Measurements from ENCODE around the gene GATA6.
A peak's percentile ranks its signal among the peaks of the same experiment; 100 is the strongest.

GATA6 gene

DNA sequence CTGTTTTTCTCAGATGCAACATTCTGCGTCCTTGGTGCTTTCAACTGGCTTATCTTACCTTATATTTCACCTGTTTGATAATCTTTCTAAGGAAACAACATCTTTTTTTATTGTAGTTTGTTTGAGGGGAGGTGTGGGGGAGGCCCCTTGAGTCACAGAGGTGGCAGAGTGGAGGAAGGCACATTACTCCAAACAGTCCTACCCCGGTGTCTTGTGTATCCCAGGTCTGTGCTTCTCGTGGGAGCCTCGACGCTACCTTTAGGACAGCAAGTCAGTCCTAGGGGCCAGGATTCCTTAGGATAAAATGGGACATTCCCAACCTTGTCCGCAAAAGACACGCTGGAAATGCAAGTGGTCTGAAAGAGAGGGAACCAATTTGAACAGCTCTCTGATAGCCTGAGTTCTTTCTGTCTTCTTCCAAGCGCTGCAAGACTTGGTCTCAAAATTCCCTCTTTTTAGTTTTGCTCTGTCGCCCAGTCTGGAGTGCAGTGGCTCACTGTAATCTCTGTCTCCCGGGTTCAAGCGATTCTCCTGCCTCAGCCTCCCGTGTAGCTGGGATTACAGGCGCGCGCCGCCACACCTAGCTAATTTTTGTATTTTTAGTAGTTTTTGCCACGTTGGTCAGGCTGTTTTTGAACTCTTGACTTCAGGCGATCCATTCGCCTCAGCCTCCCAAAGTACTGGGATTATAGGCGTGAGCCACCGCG is 4.0 kb downstream of the GATA6 start:
- H3K36me3 ChIP-seq (ENCODE audit: control insufficient read depth, insufficient read depth, low read length) = no peaks in the 10 kb centered on the region
- H3K4me3 ChIP-seq (ENCODE audit: insufficient read depth, low read depth, low read length) = no peak overlapping the region
- H3K27ac ChIP-seq (ENCODE audit: insufficient read depth, low read depth, low read length, poor library complexity, severe bottlenecking) = no peak overlapping the region
- H3K4me1 ChIP-seq (ENCODE audit: control insufficient read depth, insufficient read depth, low read length) = peaks cover 9% of the 10 kb centered on the region
- H3K9me3 ChIP-seq (ENCODE audit: control insufficient read depth, low read length) = no peaks in the 10 kb centered on the region
- peaks cover 100% of the 10 kb centered on the region for H3K27me3 ChIP-seq (ENCODE audit: control insufficient read depth, insufficient read depth, low read length, poor library complexity, severe bottlenecking)
- 18 to 20% methylated on average over 22 of the region's 22 CpGs for WGBS, 2 experiments

DNA sequence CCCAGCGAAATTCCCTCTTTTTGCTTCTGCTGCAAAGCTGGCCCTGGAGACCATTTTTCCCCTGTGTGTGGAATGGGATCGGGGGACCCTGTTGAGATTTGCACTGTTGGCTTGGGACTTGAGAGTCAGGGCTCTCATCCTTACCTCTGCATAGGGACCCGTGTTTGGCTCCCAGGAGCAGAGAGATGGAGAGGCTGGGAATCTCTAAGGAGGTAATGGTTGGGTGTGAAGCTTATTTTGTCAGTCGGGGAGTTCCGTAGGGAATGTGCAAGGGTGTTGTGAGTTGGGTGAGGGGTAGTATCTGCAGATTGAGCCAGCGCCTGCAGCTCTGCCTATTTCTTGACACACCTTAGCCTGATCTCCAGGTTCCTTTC is 4.5 kb downstream of the GATA6 start:
- peaks cover 6% of the 10 kb centered on the region for H3K4me1 ChIP-seq (ENCODE audit: control insufficient read depth, insufficient read depth, low read length)
- 8 to 13% methylated on average over 6 of the region's 6 CpGs for WGBS, 2 experiments
- H3K27ac ChIP-seq (ENCODE audit: insufficient read depth, low read depth, low read length, poor library complexity, severe bottlenecking) = no peak overlapping the region
- H3K36me3 ChIP-seq (ENCODE audit: control insufficient read depth, insufficient read depth, low read length) = no peaks in the 10 kb centered on the region
- H3K4me3 ChIP-seq (ENCODE audit: insufficient read depth, low read depth, low read length) = no peak overlapping the region
- H3K27me3 ChIP-seq (ENCODE audit: control insufficient read depth, insufficient read depth, low read length, poor library complexity, severe bottlenecking) = peaks cover 100% of the 10 kb centered on the region
- H3K9me3 ChIP-seq (ENCODE audit: control insufficient read depth, low read length) = no peaks in the 10 kb centered on the region

DNA sequence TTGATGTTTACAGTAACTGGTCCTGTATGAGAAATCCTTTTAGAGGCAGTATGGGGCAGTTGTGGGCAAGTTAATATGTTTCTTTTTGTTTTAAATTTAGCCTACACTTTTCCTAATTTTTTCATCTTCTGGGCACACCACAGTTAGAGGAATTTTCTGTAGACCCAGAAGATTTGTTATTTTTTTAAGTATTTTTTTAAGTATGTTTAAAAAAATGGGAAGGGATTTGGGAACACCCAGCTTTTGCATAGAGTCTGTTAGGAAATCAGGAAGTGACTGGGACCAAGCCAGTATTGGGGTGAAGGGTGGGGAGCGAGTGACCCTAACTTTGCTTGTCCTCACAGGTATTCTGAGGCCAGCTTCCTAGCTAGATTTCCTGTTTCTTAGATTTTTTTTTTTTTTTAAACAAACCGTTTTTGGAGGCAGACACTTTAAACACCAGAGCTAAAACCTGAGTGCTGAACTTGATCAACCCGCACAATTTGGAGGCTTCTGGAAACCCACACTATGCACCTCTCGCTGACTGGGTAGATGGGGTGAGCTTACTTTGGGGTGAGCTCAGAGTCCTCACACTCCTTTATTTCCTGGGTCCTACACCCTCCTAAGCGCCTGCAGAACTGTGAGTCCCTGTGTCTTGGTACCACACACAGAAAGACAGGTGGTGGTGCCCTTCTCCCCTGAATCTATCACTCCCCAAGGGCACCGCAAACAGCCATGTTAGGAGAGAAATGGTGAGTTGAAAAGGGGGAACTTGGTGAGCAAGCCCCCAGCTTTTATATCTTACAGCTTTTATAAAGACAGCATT is 5.2 kb downstream of the GATA6 start:
- no peak overlapping the region for H3K4me3 ChIP-seq (ENCODE audit: insufficient read depth, low read depth, low read length)
- WGBS, 2 experiments = 19% methylated on average over 5 to 6 of the region's 6 CpGs

DNA sequence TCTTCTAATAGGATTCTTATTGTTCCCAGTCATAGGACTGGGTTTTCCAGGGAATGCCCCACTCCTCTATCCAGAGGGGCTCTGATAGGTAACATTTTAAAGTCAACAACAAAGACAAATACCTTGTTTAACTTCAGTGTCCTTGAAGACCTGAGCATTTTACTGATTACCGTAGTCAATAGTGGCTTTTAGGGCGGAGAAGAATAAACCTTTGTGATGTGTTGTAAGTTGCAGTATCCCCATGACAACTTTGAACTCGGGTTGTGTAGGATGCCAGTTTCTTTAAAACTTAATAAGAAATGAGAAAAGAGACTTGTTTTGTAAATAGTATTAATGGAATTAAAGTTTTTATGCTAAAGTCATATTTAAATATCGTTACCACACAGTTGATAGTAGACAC is 6.0 kb downstream of the GATA6 start:
- Histone ChIP-seq H3K4me1 (ENCODE audit: control insufficient read depth, insufficient read depth, low read length) (peaks cover 2% of the 10 kb centered on the region), H3K9me3 (ENCODE audit: control insufficient read depth, low read length) (no peaks in the 10 kb centered on the region), H3K36me3 (ENCODE audit: control insufficient read depth, insufficient read depth, low read length) (no peaks in the 10 kb centered on the region), H3K27me3 (ENCODE audit: control insufficient read depth, insufficient read depth, low read length, poor library complexity, severe bottlenecking) (peaks cover 100% of the 10 kb centered on the region), H3K27ac (ENCODE audit: insufficient read depth, low read depth, low read length, poor library complexity, severe bottlenecking) (no peak overlapping the region), H3K4me3 (ENCODE audit: insufficient read depth, low read depth, low read length) (no peak overlapping the region)
- WGBS, 2 experiments = 20 to 26% methylated on average over 3 of the region's 4 CpGs

More for the DNA sequence above, 5.2 kb downstream of the GATA6 start:
- Histone ChIP-seq H3K9me3 (ENCODE audit: control insufficient read depth, low read length) (no peaks in the 10 kb centered on the region), H3K27ac (ENCODE audit: insufficient read depth, low read depth, low read length, poor library complexity, severe bottlenecking) (no peak overlapping the region), H3K36me3 (ENCODE audit: control insufficient read depth, insufficient read depth, low read length) (no peaks in the 10 kb centered on the region), H3K4me1 (ENCODE audit: control insufficient read depth, insufficient read depth, low read length) (peaks cover 6% of the 10 kb centered on the region), H3K27me3 (ENCODE audit: control insufficient read depth, insufficient read depth, low read length, poor library complexity, severe bottlenecking) (peaks cover 100% of the 10 kb centered on the region)

DNA sequence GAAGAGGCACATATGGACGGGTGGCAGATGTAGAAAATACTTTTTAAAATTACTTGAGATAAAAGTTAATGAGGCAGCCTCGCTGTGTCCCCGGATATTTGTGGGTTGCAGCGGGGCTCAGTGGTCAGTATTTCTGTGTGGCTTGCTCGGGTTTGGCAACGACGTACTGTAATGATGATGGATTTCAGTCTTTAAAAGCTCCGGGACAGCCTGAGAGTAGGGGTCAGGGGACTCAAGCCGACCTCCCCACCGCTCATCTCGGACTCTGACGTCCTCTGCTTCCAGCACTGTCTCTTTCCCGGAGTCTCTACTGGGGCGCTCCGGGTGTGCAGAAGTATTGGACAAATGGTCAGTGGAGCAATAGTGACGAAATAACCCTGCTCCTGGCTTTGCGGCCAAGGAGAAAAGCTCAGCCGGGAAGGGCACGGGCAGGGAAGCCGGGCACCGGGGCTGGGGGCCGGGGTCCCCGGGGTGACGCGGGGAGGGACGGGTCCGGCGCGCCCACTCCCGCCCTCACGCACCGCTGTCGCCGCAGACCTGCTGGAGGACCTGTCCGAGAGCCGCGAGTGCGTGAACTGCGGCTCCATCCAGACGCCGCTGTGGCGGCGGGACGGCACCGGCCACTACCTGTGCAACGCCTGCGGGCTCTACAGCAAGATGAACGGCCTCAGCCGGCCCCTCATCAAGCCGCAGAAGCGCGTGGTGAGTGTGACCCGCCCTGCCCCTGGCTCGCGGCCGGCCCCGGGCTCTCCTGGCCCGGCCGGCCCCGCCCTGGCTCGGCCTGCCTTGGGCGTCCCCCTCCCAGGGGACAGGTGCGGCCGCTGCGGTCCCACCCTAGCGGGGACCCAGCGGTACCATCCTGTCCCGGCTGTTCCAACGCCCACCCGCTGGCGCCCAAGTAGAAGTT is 7.3 kb downstream of the GATA6 start:
- Histone ChIP-seq H3K36me3 (ENCODE audit: control insufficient read depth, insufficient read depth, low read length) (no peaks in the 10 kb centered on the region), H3K27ac (ENCODE audit: insufficient read depth, low read depth, low read length, poor library complexity, severe bottlenecking) (no peak overlapping the region), H3K4me1 (ENCODE audit: control insufficient read depth, insufficient read depth, low read length) (no peaks in the 10 kb centered on the region), H3K9me3 (ENCODE audit: control insufficient read depth, low read length) (no peaks in the 10 kb centered on the region), H3K4me3 (ENCODE audit: insufficient read depth, low read depth, low read length) (peak overlapping the region; percentile 3), H3K27me3 (ENCODE audit: control insufficient read depth, insufficient read depth, low read length, poor library complexity, severe bottlenecking) (peaks cover 100% of the 10 kb centered on the region)
- WGBS, 2 experiments = 2 to 3% methylated on average over 71 of the region's 71 CpGs

DNA sequence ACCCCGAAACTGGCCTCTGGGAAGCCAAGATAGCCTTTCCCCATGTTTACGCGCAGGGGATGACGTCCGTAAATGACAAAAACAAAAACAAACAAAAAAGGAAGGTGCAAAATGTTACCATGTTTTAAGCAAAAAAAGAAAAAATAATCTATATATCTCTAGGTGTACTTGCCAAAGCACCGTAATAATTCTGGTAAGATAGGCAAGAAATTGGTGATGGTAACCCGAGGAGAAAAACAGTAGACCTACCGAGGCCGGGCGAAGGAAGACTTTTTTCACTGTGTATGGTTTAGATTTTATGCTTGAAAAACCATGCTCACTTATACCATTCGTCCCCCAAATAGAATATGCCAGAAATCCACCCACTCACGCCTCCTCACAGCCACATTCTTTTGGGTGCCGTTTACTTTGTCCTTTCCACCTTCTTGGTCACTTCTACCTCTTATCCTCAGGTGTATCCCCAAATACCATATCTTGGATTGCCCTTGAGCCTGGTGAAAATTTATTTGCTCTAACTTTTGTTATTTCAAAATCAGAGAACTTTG is 8.0 kb downstream of the GATA6 start:
- peaks cover 94% of the 10 kb centered on the region for H3K27me3 ChIP-seq (ENCODE audit: control insufficient read depth, insufficient read depth, low read length, poor library complexity, severe bottlenecking)
- H3K36me3 ChIP-seq (ENCODE audit: control insufficient read depth, insufficient read depth, low read length) = no peaks in the 10 kb centered on the region
- no peak overlapping the region for H3K4me3 ChIP-seq (ENCODE audit: insufficient read depth, low read depth, low read length)
- no peak overlapping the region for H3K27ac ChIP-seq (ENCODE audit: insufficient read depth, low read depth, low read length, poor library complexity, severe bottlenecking)
- H3K9me3 ChIP-seq (ENCODE audit: control insufficient read depth, low read length) = no peaks in the 10 kb centered on the region
- 26 to 28% methylated on average over 12 to 13 of the region's 13 CpGs for WGBS, 2 experiments
- no peaks in the 10 kb centered on the region for H3K4me1 ChIP-seq (ENCODE audit: control insufficient read depth, insufficient read depth, low read length)

DNA sequence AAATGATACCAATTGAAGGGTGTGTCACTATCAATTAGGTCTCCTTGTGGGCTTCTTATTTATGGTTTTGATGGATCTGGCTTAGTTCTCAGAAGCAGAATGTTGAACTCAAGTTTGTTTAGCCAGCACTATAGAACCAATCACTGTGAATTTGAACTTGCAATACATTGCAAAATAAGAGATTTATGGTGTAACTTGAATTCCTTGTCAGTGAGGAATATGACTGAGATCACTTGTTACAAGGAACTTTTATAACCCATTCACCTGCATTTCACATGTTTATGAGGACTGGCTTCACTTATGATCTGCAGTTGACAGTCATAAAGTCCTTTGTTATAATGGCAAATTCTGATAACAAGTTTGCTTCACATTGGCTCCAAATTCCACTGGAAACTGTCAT is 9.8 kb downstream of the GATA6 start:
- Histone ChIP-seq H3K4me3 (ENCODE audit: insufficient read depth, low read depth, low read length) (no peak overlapping the region), H3K27me3 (ENCODE audit: control insufficient read depth, insufficient read depth, low read length, poor library complexity, severe bottlenecking) (peaks cover 76% of the 10 kb centered on the region), H3K4me1 (ENCODE audit: control insufficient read depth, insufficient read depth, low read length) (no peaks in the 10 kb centered on the region), H3K27ac (ENCODE audit: insufficient read depth, low read depth, low read length, poor library complexity, severe bottlenecking) (no peak overlapping the region), H3K9me3 (ENCODE audit: control insufficient read depth, low read length) (no peaks in the 10 kb centered on the region), H3K36me3 (ENCODE audit: control insufficient read depth, insufficient read depth, low read length) (no peaks in the 10 kb centered on the region)

DNA sequence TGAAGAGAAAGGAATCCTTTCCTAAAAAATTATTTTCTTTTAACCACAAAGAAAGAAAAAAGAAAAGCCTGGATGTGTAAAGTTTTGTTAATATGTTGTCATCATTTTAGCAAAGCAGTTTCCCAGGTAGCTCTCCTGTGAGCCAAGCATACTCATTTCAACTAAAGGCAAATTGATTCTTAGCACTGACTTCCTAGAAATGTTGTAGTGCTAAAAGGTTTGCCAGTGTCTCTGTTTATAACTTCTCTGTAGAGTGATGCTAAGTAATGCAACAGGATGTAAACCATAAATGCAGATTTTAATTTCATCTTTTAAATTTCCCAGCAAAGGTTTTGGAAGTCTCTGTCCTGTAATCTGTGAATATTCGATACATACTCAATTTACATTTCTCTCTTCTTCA is 10.2 kb downstream of the GATA6 start:
- Histone ChIP-seq H3K36me3 (ENCODE audit: control insufficient read depth, insufficient read depth, low read length) (no peaks in the 10 kb centered on the region), H3K27me3 (ENCODE audit: control insufficient read depth, insufficient read depth, low read length, poor library complexity, severe bottlenecking) (peaks cover 72% of the 10 kb centered on the region), H3K4me3 (ENCODE audit: insufficient read depth, low read depth, low read length) (no peak overlapping the region), H3K9me3 (ENCODE audit: control insufficient read depth, low read length) (no peaks in the 10 kb centered on the region), H3K4me1 (ENCODE audit: control insufficient read depth, insufficient read depth, low read length) (no peaks in the 10 kb centered on the region), H3K27ac (ENCODE audit: insufficient read depth, low read depth, low read length, poor library complexity, severe bottlenecking) (no peak overlapping the region)
- WGBS, 2 experiments = 89 to 90% methylated on average over 1 of the region's 1 CpG

DNA sequence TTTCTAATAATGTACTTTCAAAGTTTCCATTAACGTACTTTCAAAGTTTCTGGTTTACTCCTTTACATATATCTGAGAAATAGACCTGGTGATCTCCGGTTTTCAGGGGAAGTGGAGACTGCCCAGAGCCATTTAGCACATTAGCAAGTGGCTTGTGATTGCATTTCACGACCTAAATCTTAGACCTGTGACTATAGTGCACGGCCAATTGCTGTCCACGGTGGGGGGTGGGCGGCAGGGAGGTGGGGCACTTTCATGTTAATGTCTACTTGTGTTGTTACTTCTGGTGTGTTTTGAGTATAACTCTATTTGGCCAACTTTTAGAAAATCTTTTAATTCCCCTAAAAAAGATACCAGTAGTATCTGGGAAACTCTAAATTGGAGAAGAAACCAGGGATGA is 11.3 kb downstream of the GATA6 start:
- Histone ChIP-seq H3K4me1 (ENCODE audit: control insufficient read depth, insufficient read depth, low read length) (no peaks in the 10 kb centered on the region), H3K9me3 (ENCODE audit: control insufficient read depth, low read length) (no peaks in the 10 kb centered on the region), H3K27me3 (ENCODE audit: control insufficient read depth, insufficient read depth, low read length, poor library complexity, severe bottlenecking) (peaks cover 61% of the 10 kb centered on the region), H3K4me3 (ENCODE audit: insufficient read depth, low read depth, low read length) (no peak overlapping the region), H3K27ac (ENCODE audit: insufficient read depth, low read depth, low read length, poor library complexity, severe bottlenecking) (no peak overlapping the region), H3K36me3 (ENCODE audit: control insufficient read depth, insufficient read depth, low read length) (no peaks in the 10 kb centered on the region)
- WGBS, 2 experiments = 35% methylated on average over 6 of the region's 6 CpGs
